Epithelial cell of esophagus (primary cell): ENCODE results near the gene ROCK2.

Experiments used
- DNase-seq: peaks from one replicate; pipeline ENCODE4 v3.0.0; 2010; ENCODE audit warnings: low read depth
- H3K4me3 ChIP-seq: 2 replicates; pipeline ENCODE4 v1.5.1; 2011; ENCODE audit warnings: mild to moderate bottlenecking, low read length, control low read depth
- TF ChIP-seq, protein P1 (sequence below): IDR thresholded peaks from 2 replicates; pipeline ENCODE4 v1.5.1; 2011; ENCODE audit warnings: low read depth, mild to moderate bottlenecking, low read length, control low read depth, inconsistent platforms; ENCODE audit not compliant: insufficient read depth; ENCODE audit errors: missing control alignments

ROCK2 gene

DNA sequence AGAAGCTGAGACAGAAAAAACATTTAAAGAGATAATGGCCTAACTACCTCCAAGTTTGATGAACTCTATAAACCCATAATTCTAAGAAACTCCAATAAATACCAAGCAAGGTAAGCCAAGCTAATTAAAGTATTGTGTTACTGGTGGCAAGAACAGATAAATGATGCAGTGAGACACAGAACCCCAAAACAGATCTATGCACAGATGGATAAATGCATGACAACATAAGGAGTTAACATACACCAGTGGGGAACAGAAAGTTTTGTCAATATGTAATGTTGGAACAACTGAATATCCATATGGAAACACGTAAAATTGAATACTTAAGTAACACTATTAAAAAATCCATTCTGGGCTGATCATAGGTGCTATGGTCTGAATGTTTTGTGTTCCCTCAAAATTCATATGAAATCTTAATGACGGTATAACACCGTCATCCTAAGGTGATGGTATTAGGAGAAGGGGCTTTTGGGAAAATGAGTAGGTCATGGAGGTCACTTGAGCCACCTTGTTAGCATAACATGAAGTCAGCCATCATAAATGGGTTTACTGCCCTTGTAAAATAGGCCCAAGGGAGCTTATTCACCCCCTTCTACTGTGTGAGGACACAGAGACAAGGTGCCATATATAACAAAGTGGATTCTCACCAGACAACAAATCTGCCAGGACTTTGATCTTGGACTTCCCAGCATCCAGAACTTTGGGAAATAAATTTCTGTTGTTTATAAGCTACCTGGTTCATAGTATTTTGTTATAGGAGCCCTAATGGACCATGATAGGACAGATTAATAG, 102.8 kb downstream of the ROCK2 start:
- no peak for DNase-seq

DNA sequence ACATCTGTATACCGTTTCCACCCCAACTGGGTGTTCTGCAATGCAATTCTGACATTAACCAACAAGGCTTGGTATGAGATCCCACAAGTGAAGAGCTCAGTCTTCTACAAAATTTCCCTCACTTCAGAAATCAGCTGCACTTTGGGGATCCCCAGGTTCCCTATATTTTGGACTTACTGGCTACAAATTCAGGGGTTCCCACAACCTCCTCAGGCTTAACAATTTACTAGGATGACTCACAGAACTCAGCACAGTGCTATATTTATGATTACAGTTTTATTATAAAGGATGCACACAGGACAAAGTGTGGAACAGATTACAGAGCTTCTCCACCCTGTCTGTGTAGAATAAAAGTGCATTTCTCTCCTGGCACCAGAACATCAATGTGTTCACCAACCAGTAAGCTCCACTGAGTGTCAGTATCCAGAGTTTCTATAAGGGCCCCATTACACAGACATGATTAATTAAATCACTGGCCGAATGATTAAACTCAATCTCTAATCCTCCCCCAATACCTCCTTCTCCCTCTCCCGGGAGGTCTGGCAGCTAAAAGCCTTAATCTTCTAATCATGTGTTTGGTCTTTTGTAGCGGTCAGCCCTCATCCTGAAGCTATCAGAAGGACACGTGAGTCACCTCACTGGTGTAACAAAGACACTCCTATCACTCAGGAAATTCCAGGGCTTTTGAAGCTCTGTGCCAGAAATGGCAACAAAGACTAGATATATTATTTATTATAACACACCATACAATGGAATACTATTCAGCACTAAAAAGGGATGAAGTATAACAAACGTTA, 104.6 kb downstream of the ROCK2 start:
- DNase-seq, result peak; percentile 34
- TF ChIP-seq, protein P1, sequence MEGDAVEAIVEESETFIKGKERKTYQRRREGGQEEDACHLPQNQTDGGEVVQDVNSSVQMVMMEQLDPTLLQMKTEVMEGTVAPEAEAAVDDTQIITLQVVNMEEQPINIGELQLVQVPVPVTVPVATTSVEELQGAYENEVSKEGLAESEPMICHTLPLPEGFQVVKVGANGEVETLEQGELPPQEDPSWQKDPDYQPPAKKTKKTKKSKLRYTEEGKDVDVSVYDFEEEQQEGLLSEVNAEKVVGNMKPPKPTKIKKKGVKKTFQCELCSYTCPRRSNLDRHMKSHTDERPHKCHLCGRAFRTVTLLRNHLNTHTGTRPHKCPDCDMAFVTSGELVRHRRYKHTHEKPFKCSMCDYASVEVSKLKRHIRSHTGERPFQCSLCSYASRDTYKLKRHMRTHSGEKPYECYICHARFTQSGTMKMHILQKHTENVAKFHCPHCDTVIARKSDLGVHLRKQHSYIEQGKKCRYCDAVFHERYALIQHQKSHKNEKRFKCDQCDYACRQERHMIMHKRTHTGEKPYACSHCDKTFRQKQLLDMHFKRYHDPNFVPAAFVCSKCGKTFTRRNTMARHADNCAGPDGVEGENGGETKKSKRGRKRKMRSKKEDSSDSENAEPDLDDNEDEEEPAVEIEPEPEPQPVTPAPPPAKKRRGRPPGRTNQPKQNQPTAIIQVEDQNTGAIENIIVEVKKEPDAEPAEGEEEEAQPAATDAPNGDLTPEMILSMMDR, result no peak
- H3K4me3 ChIP-seq, result no peak overlapping the region

More for the DNA sequence above, 102.8 kb downstream of the ROCK2 start:
- H3K4me3 ChIP-seq, result no peak overlapping the region
- TF ChIP-seq, protein P1, result no peak

DNA sequence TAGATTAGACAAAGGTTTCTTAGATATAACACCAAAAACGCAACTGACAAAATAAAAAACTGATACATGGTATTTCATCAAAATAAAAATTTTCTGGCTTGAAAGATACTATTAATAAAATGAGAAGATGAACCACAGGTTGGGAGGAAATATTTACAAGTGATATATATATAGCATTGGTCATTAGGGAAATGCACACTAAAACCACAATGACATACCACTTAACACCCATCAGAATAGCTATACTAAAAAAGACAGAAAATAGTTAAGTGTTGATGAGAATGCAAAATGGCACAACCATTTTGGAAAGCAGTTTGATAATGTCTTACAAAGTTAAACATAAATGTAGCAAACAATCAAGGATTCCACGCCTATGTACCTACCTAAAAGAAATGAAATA, 105.3 kb downstream of the ROCK2 start:
- DNase-seq, result no peak
- TF ChIP-seq, protein P1, result no peak
- H3K4me3 ChIP-seq, result no peak overlapping the region

DNA sequence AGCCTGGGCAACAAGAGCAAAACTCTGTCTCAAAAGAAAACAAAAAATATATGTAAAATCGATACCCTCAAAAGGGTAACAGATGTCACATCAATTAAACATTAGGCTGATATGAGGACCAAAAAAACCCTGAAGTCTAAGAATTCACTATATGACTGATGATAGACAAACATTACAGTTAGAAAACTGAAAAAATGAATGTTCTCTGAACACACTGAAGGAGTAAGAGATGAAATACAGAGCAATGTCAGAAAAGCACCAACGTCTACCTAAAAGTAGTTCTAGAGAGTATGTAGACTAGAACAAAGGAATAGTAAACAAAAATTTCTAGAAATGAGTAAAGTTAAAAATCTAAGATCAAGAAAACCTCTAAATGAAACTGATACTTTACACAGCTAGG, 107.3 kb downstream of the ROCK2 start:
- DNase-seq, result no peak

DNA sequence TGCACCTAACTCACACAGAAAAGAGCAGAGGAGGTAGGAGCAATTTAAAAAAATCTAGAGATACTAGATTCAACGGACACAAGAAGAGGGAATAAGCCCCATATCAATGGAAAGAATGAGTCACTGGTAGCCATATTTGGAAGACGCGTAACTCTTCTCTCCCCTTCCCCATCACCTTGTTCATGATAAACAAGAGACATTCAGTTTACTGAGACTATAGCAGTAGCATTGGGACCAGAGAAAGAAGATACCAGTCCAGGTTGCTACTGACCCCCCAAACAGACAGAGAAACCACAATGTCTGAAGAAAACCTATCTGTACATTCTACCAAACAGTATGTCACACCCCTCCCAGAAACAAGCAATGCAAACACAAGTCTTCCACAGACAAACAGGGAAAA, 108.1 kb downstream of the ROCK2 start:
- TF ChIP-seq, protein P1, result no peak
- no peak overlapping the region for H3K4me3 ChIP-seq
- no peak for DNase-seq

More for the DNA sequence above, 107.3 kb downstream of the ROCK2 start:
- no peak overlapping the region for H3K4me3 ChIP-seq
- TF ChIP-seq, protein P1, result no peak

DNA sequence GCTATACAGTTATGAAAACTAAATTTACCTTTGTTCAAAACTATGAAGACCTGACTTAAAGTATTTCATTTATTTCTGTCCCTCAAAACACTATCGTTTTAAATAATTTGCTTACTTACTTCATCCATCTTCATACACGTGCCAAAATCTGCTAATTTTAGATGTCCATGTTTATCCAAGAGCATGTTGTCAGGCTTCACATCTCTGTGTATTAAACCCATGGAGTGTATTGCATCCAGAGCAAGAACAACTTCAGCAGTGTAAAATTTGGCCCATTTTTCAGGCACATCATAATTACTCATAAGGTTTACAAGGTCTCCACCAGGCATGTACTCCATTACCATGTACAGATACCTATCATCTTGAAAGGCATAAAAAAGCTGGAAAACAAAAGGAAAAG, 108.9 kb downstream of the ROCK2 start:
- TF ChIP-seq, protein P1, result no peak
- no peak overlapping the region for H3K4me3 ChIP-seq
- DNase-seq, result no peak
